A673 (cell line): ENCODE data around the gene RAB3C. TPM values are rescaled to one million over a fixed set of nuclear protein-coding genes. Genes with fewer than 3 reads are reported as not detected.
"Not testable (repeated sequence)": the region's sequence is repeated elsewhere in the genome, so short reads cannot be mapped to it uniquely, and the experiment has no call there.

Experiments used
- BruUV-seq: library from RNA; stranded (reverse); fragments of 400-500 nt; replicated peaks from 2 replicates; lab custom pipeline; 2021; lab: Mats Ljungman, UMichigan
- CTCF ChIA-PET: fragments of 300-600 bp; sonication (Branson Sonifier 250); formaldehyde crosslinking; loops from one replicate; lab custom pipeline; 2022; ENCODE audit warnings: antibody characterized with exemption; lab: Charles Lee
- POLR2A ChIA-PET: fragments of 300-600 bp; sonication (Branson Sonifier 250); formaldehyde crosslinking; loops from one replicate; lab custom pipeline; 2022; ENCODE audit warnings: antibody characterized with exemption; ENCODE audit not compliant: low non-redundant PET; lab: Charles Lee
- DNase-seq: peaks from one replicate; pipeline ENCODE4 v3.0.0-alpha.2; 2015; ENCODE audit warnings: low spot score
- H3K27ac ChIP-seq: fragments of 200-600 bp; sonication (generic); 2 replicates; pipeline ENCODE4 v1.5.1; 2016; ENCODE audit warnings: mixed run types, low read depth, mild to moderate bottlenecking, mixed read lengths, antibody characterized with exemption, low read length; ENCODE audit not compliant: poor library complexity, severe bottlenecking
- H3K27me3 ChIP-seq: fragments of 200-600 bp; sonication (generic); replicated peaks from 2 replicates; pipeline ENCODE4 v1.6.1; 2017; ENCODE audit warnings: mixed run types, low read depth, mild to moderate bottlenecking, mixed read lengths, antibody characterized with exemption, low read length; ENCODE audit not compliant: insufficient read depth, poor library complexity
- H3K36me3 ChIP-seq: fragments of 200-600 bp; sonication (generic); 2 replicates; pipeline ENCODE4 v1.6.1; 2016; ENCODE audit warnings: mixed run types, mild to moderate bottlenecking, mixed read lengths, antibody characterized with exemption, low read length; ENCODE audit not compliant: insufficient read depth, poor library complexity, severe bottlenecking
- H3K4me1 ChIP-seq: fragments of 200-600 bp; sonication (generic); 2 replicates; pipeline ENCODE4 v1.6.1; 2017; ENCODE audit warnings: mixed run types, mild to moderate bottlenecking, mixed read lengths, antibody characterized with exemption, low read length; ENCODE audit not compliant: insufficient read depth, poor library complexity, severe bottlenecking
- H3K4me3 ChIP-seq: fragments of 200-600 bp; sonication (generic); 2 replicates; pipeline ENCODE4 v1.5.1; 2016; ENCODE audit warnings: low read depth, mixed run types, mild to moderate bottlenecking, mixed read lengths, low read length; ENCODE audit not compliant: poor library complexity, severe bottlenecking
- H3K9me3 ChIP-seq: fragments of 200-600 bp; sonication (generic); 2 replicates; pipeline ENCODE4 v1.6.1; 2016; ENCODE audit warnings: mixed run types, low read depth, mild to moderate bottlenecking, mixed read lengths, antibody characterized with exemption, low read length; ENCODE audit not compliant: poor library complexity, severe bottlenecking
- CTCF ChIP-seq: fragments of 300-800, 200-600 bp; sonication (generic); conservative IDR thresholded peaks from 2 replicates; pipeline ENCODE4 v1.5.1; 2017; ENCODE audit warnings: low read depth, mild to moderate bottlenecking, antibody characterized with exemption, low read length, moderate library complexity, mixed read lengths
- EZH2 ChIP-seq: fragments of 200-600 bp; sonication (generic); IDR thresholded peaks from 2 replicates; pipeline ENCODE4 v1.6.1; 2017; ENCODE audit warnings: borderline replicate concordance, low read depth, mild to moderate bottlenecking, mixed read lengths, antibody characterized with exemption, low read length; ENCODE audit not compliant: poor library complexity, severe bottlenecking
- intact Hi-C: fragments of 100-400 bp; cut with micrococcal nuclease; formaldehyde crosslinking; loops from one replicate; pipeline ENCODE4 v1.10.0; 2022; ENCODE audit not compliant: unreplicated experiment
- total RNA-seq: library from RNA; stranded (reverse); gene quantifications from 2 replicates; pipeline ENCODE4 v1.2.3, GENCODE V29; 2021

Gene RAB3C
- total RNA-seq, 1 experiment from 2014 or later, result 0.64 TPM

GRCh38 chr5:58545912-58546311 lies 37.0 kb upstream of the RAB3C start:
- TF ChIP-seq CTCF (no peak), EZH2 (no peak)
- Histone ChIP-seq H3K4me3 (no peak overlapping the region), H3K36me3 (no peaks in the 10 kb centered on the region), H3K27me3 (no peaks in the 10 kb centered on the region), H3K4me1 (no peaks in the 10 kb centered on the region), H3K27ac (no peak overlapping the region), H3K9me3 (no peaks in the 10 kb centered on the region)
- no peak for DNase-seq
- ChIA-PET POLR2A (no interaction called here), CTCF (no interaction called here)
- intact Hi-C loops, result no loop called here
- no TSS peak for BruUV-seq

DNA sequence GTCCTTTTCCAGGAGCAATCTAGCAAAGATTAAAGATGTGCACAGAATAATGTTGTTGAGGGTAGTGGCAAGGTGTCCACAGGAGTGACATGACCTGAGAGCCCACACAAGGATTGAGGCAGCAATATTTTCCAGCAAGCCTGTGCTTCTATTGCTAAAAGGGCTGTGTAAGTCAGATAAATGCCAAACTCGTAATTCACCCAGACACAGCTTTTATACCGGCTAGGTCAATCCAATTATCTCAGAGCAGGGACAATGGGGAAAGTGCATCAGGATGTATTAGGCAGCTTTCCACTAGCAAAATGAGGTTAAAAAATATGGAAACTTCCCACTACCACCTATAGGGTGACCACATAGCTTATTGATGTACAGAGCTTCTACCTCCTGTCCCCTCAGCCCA lies 34.8 kb upstream of the RAB3C start:
- Histone ChIP-seq H3K36me3 (no peaks in the 10 kb centered on the region), H3K9me3 (no peaks in the 10 kb centered on the region), H3K27ac (no peak overlapping the region), H3K4me1 (no peaks in the 10 kb centered on the region), H3K4me3 (no peak overlapping the region), H3K27me3 (no peaks in the 10 kb centered on the region)
- BruUV-seq, result no TSS peak
- ChIA-PET POLR2A (no interaction called here), CTCF (no interaction called here)
- TF ChIP-seq CTCF, result no peak
- TF ChIP-seq EZH2, result no peak
- intact Hi-C loops, result no loop called here
- DNase-seq, result no peak

DNA sequence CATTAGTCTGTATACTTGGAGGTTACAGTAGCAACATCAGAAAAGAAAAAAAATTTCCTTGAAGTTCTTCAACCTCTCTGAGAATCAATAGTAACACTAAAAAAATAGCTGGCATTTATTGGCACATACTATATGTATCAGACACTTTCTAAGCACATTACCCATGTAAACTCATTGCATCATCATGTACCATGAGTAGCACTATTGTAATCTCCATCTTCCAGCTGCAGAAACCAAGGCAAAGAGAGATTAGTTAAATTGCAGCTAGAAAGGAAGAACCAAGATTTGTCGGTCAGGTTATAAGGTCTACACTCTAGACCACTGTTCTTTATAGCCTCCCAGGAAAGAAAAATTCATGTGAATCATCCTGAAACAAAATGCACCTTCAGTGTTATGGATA lies 31.4 kb upstream of the RAB3C start:
- no peak overlapping the region for H3K27ac ChIP-seq
- CTCF ChIA-PET, result no interaction called here
- H3K4me1 ChIP-seq, result no peaks in the 10 kb centered on the region
- no peaks in the 10 kb centered on the region for H3K36me3 ChIP-seq
- no peak overlapping the region for H3K4me3 ChIP-seq
- BruUV-seq, result no TSS peak
- no peaks in the 10 kb centered on the region for H3K9me3 ChIP-seq
- intact Hi-C loops, result no loop called here
- TF ChIP-seq EZH2, result no peak
- no peak for TF ChIP-seq CTCF
- DNase-seq, result no peak
- no peaks in the 10 kb centered on the region for H3K27me3 ChIP-seq
- POLR2A ChIA-PET, result no interaction called here

- H3K27me3 ChIP-seq, CTCF ChIA-PET, H3K9me3 ChIP-seq, BruUV-seq, H3K4me3 ChIP-seq, H3K27ac ChIP-seq, DNase-seq, H3K36me3 ChIP-seq, intact Hi-C loops, H3K4me1 ChIP-seq, POLR2A ChIA-PET: not testable (repeated sequence)
Measured at GRCh38 chr5:58557665-58558338, 25.1 kb upstream of the RAB3C start.

- H3K27me3 ChIP-seq, POLR2A ChIA-PET, BruUV-seq, H3K4me1 ChIP-seq, H3K4me3 ChIP-seq, H3K36me3 ChIP-seq, CTCF ChIA-PET, H3K9me3 ChIP-seq, H3K27ac ChIP-seq, intact Hi-C loops, DNase-seq: not testable (repeated sequence)
Measured at GRCh38 chr5:58563016-58563700, 19.7 kb upstream of the RAB3C start.
